DMS153 treated with DMSO at 0.1 percent for 48 hours (cell line): ENCODE data around the gene CCDC188.

Source experiments
- DNase-seq: peaks from one replicate; lab custom pipeline; 2025; ENCODE audit not compliant: unreplicated experiment; lab: John Stamatoyannopoulos, UW

Gene CCDC188

DNA sequence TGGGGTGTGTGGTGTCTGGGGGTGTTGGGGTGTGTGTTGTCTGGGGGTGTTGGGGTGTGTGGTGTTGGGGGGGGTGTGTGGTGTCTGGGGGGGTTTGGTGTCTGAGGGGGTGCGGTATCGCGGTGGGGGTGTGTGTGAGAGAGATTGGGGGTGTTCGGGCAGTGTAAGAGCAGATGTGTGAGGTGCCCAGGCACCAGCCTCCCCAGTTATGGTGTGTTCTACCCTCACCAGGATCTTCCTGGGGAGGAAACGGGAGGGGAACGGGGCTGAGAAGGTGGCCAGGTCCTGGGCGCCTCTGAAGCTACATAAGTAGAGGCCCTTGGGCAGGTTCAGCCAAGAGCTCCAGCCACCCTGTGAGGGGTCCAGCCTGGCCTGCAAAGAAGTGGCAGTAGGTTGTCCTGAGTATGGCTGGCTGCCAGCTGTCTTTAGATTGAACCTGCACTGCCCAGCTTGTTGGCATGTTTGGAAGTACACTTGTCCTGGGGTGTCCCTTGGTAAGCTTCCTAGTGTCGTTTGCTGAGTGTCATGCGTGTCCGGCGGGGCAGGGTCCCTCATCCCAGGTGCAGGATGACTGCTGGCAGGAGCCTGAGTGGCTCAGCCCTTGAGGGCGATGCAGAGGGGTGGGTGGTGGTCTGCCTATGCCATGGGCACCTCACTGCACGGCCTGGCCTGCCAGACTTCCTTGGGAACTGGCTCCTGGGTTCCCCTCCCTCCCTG, 27.3 kb downstream of the CCDC188 start:
- DNase-seq: no peak

DNA sequence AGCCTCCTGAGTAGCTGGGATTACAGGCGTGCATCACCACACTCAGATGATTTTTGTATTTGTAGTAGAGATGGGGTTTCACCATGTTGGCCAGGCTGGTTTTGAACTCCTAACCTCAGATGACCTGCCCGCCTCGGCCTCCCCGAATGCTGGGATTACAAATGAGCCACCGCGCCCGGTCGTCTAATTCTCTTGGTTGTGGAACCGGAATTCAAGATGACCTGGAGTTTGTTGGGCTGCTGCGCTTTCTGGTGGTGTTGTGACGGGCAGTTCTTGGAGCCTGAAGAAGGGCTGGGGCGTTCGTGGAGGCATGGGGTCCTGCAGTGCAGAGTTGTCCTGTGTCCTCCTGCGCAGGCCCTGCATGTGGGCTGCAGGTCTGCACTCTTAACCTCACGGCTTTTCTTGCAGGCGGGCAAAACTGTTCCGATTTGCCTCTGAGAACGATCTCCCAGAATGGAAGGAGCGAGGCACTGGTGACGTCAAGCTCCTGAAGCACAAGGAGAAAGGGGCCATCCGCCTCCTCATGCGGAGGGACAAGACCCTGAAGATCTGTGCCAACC, 28.9 kb downstream of the CCDC188 start:
- no peak for DNase-seq

GRCh38 chr22:20118300-20119020, 32.4 kb downstream of the CCDC188 start:
- no peak for DNase-seq

DNA sequence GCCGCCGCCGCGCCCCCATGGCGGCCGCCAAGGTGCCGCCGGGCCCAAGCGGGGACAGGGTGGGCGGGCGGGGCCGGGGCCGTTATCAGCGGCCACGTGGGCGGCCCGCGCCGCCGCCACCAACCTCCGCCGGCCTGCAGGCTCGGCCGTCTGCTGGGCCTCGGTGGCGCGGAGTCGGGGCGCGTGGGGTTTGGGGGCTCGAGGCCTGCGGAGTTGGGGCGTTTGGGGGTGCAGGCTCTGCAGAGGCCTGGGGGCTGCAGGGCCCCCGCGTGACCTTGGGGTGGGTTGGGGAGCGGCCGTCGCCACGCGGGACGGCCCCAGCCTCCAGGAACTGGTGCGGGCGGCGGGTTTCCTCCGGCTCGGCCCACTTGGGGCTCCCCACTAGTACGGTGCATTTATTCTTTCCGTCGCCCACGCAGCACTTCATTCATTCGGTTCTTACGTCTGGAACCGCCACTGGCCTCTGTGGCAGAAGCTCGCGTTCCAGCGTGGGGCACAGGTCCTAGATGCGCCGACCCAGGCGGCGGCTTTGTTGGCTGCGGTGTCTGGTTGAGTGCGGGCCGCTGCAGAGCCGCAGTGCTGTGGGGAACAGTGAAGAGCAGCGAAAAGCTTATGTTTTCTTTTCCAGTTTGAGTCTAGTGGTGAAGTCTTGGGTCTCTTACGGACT, 33.1 kb downstream of the CCDC188 start:
- peak; percentile 41 for DNase-seq

DNA sequence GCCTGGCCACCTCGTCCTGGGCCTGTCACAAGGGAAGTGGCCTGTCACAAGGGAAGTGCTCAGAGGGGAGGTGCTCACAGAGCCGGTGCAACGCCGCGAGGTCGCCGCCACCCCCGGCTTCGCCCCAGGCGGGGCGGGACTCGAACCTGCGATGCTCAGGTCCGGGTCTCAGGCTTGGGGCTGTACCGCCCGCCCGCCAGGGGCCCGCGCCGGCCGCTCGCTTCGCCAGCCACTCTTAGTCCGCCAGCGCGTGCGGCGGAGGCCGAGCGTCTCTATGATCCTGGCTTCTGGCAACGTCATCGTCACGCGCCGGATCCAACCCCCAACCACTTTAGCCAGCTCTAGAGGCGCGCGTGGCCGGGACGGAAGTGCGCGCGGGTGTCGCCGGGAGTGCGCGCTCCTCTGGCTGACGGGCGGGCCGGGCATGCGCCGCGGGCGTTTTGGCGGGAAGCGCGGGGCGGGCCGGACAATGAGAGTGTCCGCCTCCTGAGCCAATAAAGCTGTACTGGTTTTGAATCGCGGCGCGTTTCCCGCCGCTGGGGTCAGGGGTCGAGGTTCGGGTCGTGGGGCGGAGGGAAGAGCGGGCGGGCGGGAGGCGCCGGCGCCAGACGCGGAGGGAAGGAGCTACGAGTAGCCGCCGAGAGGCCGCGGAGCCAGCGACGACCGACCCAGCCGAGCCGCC, 33.8 kb downstream of the CCDC188 start, which contains the start of gene TRMT2A:
TRMT2A (minus strand) TSS at position 276 of the 682 bp plus-strand sequence. CDS start 320 bp downstream, outside the sequence.
- peak; percentile 95 for DNase-seq

GRCh38 chr22:20116376-20116950, 34.4 kb downstream of the CCDC188 start:
- DNase-seq: no peak

GRCh38 chr22:20115691-20116375, 35.0 kb downstream of the CCDC188 start, which contains the start of gene RANBP1:
RANBP1 (plus strand) TSS chr22:20116104; CDS start chr22:20116185, 81 bp downstream.
- DNase-seq: no peak

DNA sequence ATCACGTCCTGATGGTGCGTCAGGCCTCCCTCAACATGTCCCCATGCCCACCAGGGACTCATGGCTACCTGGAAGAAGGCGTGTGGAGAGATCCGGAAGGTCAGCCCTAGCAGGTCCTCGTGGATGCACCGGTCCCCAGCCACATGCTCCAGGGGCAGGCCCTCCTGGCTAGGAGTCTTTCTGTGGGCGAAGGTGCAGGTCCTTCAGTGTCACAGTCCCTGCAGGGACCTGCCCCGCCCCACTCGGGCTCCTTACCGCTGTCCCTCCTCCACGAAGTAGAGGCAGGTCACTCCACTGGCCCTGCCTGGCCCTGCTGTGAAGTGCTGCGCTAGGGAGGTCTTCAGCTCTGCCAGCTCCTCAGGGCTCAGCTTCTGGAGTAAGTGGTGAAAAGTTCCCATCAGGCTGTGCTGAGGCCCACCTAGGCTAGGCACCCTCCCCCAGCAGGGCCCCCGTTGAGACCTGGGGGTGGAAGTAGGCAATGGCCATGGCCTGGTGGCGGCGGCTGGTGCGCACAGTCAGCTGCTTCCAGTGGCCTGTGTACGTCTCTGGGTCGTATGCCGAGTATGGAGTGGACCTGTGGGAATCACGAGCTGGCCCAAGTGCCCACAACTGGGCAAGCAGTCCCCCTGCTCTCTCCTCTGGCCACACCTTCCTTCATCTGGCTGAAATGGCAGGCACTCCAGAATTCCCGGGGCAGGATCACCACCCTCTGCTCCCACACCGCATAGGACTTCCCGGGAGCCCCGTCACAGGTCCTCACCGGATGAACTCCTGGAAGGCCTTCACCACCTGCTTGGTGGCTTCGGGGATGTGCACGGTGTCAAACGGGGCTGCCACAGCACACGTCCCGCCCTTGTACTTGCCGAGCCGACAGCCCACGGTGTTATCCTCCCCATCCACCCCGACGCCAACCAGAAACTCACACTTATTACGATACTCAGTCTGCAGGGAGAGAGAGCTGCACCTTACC, 36.1 kb downstream of the CCDC188 start:
- DNase-seq: no peak

DNA sequence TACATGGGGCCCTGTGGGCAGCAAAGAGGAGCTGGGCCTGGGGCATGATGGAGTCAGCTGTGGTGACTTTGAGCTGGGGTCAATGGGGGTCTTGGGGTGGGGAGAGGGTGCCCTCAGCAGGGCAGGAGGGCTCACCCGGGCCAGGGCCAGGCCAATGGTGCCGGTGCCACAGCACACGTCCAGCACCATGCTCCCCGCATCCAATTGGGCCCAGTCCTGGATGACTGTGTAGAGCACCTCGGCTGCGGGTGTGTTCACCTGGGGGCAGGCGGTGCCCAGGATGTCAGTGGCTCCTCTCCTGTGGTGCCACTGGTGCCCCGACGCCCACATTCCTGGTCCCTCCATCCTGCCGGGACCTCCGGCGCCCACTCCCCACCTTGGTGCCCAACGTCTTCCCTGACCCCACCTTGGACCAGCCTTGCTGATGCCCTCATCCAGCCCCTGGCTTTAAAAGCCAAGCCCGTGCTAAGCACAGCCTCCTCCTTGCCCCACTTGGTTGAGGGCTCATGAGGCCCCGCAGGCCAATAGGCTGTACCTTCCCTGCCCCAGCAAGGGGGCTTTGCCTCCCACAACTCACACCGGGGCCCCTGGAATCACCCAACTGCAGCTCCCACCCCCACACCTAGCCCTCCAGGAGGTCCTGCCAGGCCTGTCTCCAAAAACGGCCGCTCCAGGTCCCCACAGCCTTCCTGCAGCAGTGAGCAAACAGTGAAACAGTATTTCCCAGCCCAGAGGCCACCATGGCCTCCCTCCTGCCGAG, 37.1 kb downstream of the CCDC188 start:
- no peak for DNase-seq

GRCh38 chr22:20112623-20113511, 38.0 kb downstream of the CCDC188 start:
- DNase-seq: no peak

- no peak for DNase-seq
Measured at GRCh38 chr22:20111689-20112622, 38.9 kb downstream of the CCDC188 start.

DNA sequence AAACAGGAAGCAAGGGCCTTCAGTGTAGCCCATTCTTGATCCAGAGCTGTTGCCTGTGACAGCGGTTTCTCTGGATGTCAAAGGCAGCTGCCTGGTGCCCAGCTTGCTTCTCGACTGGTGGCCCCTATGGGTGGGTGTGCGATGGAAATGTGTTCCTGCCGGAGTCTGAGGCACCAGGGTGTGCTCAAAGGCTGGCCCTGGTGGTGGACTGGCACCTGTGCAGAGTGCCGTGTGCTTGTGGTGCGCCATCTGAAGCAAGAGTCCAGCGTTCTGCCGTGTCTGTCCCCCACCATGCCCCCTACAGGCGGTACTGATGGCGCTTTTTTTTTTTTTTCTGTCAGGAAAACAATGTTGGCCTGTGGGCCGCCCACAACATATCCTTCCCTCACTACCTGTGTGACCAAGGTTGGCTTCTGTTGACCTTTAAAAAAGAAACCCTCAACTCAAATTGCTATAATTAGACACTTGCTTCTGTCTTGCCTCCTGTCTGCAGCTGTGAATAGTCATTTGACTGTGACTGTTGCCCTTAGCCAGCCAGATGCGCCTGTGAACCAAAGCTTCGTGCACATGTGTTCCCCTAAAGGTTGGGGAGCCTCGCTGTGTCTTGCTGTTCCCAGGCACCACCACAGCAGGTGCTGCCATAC, 39.7 kb downstream of the CCDC188 start:
- DNase-seq: no peak

GRCh38 chr22:20110359-20110985, 40.4 kb downstream of the CCDC188 start:
- no peak for DNase-seq

- no peak for DNase-seq
Measured at GRCh38 chr22:20109411-20110358, 41.2 kb downstream of the CCDC188 start.
